Neural cell (in vitro differentiated cells): ENCODE data around the gene TRIM59. TPM values are rescaled to one million over a fixed set of nuclear protein-coding genes. Genes with fewer than 3 reads are reported as not detected.

Experiments
- H2AFZ ChIP-seq: fragments of 200-600, 300-800 bp; sonication (generic), shearing (Covaris generic); 2 replicates; pipeline ENCODE4 v1.6.0; 2014; ENCODE audit warnings: low read depth, mild to moderate bottlenecking, antibody characterized with exemption, low read length, moderate library complexity
- H3F3A ChIP-seq: fragments of 200-600 bp; shearing (Covaris generic); 2 replicates; pipeline ENCODE4 v1.6.1; 2016; ENCODE audit warnings: mild to moderate bottlenecking, moderate library complexity, mixed read lengths, antibody characterized with exemption, low read length; ENCODE audit not compliant: insufficient read depth, poor library complexity, severe bottlenecking
- H3K27ac ChIP-seq: fragments of 200-600, 300-800 bp; sonication (generic), shearing (Covaris generic); 2 replicates; pipeline ENCODE4 v1.5.1; 2014; ENCODE audit warnings: mild to moderate bottlenecking, low read length, moderate library complexity
- H3K27me3 ChIP-seq: fragments of 300-800, 200-600 bp; sonication (generic), shearing (Covaris generic); 2 replicates; pipeline ENCODE4 v1.6.0; 2014; ENCODE audit warnings: mild to moderate bottlenecking, low read depth, low read length, moderate library complexity; ENCODE audit not compliant: insufficient read depth
- H3K36me3 ChIP-seq: fragments of 300-800, 200-600 bp; sonication (generic), shearing (Covaris generic); 2 replicates; pipeline ENCODE4 v1.5.1; 2014; ENCODE audit warnings: mild to moderate bottlenecking, antibody characterized with exemption, low read length, moderate library complexity; ENCODE audit not compliant: insufficient read depth
- H3K4me2 ChIP-seq: fragments of 300-800, 200-600 bp; sonication (generic), shearing (Covaris generic); 2 replicates; pipeline ENCODE4 v1.6.0; 2014; ENCODE audit warnings: mild to moderate bottlenecking, low read length
- H3K4me3 ChIP-seq: fragments of 300-800, 200-600 bp; sonication (generic), shearing (Covaris generic); 2 replicates; pipeline ENCODE4 v1.5.1; 2014; ENCODE audit warnings: mild to moderate bottlenecking, low read length, moderate library complexity
- H3K79me2 ChIP-seq: fragments of 200-600 bp; shearing (Covaris generic); replicated peaks from 2 replicates; pipeline ENCODE4 v1.6.0; 2014; ENCODE audit warnings: mild to moderate bottlenecking, low read length, moderate library complexity; ENCODE audit not compliant: insufficient read depth
- H3K9ac ChIP-seq: fragments of 300-800, 200-600 bp; sonication (generic), shearing (Covaris generic); 2 replicates; pipeline ENCODE4 v1.6.1; 2016; ENCODE audit warnings: mild to moderate bottlenecking, low read length, mixed read lengths
- H3K9me2 ChIP-seq: fragments of 200-600 bp; shearing (Covaris generic); 2 replicates; pipeline ENCODE4 v1.6.1; 2016; ENCODE audit warnings: mild to moderate bottlenecking, low read length, mixed read lengths; ENCODE audit not compliant: insufficient read depth
- H3K9me3 ChIP-seq: fragments of 200-600, 300-800 bp; sonication (generic), shearing (Covaris generic); 2 replicates; pipeline ENCODE4 v1.6.1; 2016; ENCODE audit warnings: mild to moderate bottlenecking, mixed run types, low read length, moderate library complexity, mixed read lengths
- H4K20me1 ChIP-seq: fragments of 200-600 bp; shearing (Covaris generic); 2 replicates; pipeline ENCODE4 v1.6.1; 2016; ENCODE audit warnings: mild to moderate bottlenecking, mixed run types; ENCODE audit not compliant: insufficient read depth
- EP300 ChIP-seq: fragments of 450-650 bp; conservative IDR thresholded peaks from 2 replicates; pipeline ENCODE4 v1.6.1; 2014; ENCODE audit warnings: antibody characterized with exemption, mild to moderate bottlenecking, moderate library complexity; ENCODE audit not compliant: poor library complexity, severe bottlenecking
- EZH2 ChIP-seq: fragments of 200-600, 300-800 bp; shearing (Covaris generic), sonication (generic); IDR thresholded peaks from 2 replicates; pipeline ENCODE4 v1.6.1; 2014; ENCODE audit warnings: antibody characterized with exemption, low read length, borderline replicate concordance, mild to moderate bottlenecking; ENCODE audit not compliant: insufficient read depth, poor library complexity, severe bottlenecking
- MXI1 ChIP-seq: fragments of 450-650 bp; conservative IDR thresholded peaks from 2 replicates; pipeline ENCODE4 v1.6.1; 2014; ENCODE audit warnings: antibody characterized with exemption, mild to moderate bottlenecking; ENCODE audit not compliant: poor library complexity, severe bottlenecking
- POLR2AphosphoS5 ChIP-seq: IDR thresholded peaks from 2 replicates; pipeline ENCODE4 v1.6.1; 2012
- RAD21 ChIP-seq: fragments of 450-650 bp; conservative IDR thresholded peaks from 2 replicates; pipeline ENCODE4 v1.6.1; 2014; ENCODE audit warnings: antibody characterized with exemption, mild to moderate bottlenecking, moderate library complexity
- SMC3 ChIP-seq: fragments of 450-650 bp; conservative IDR thresholded peaks from 2 replicates; pipeline ENCODE4 v1.6.1; 2014; ENCODE audit warnings: antibody characterized with exemption, mild to moderate bottlenecking, moderate library complexity; ENCODE audit not compliant: poor library complexity
- TAF1 ChIP-seq: IDR thresholded peaks from 2 replicates; pipeline ENCODE4 v1.6.1; 2012; ENCODE audit warnings: low read depth
- polyA plus RNA-seq: library from polyadenylated mRNA; depleted of rRNA; stranded (reverse); fragments of >200 nt; gene quantifications from 2 replicates; pipeline ENCODE4 v1.2.3, GENCODE V29; 2014
- TF ChIP-seq, protein P1 (sequence below): IDR thresholded peaks from 2 replicates; pipeline ENCODE4 v1.6.1; 2012; ENCODE audit warnings: borderline replicate concordance
- TF ChIP-seq, protein P2 (sequence below): fragments of 450-650 bp; IDR thresholded peaks from 2 replicates; pipeline ENCODE4 v1.5.1; 2014; ENCODE audit warnings: antibody characterized with exemption, mild to moderate bottlenecking, moderate library complexity; ENCODE audit not compliant: poor library complexity, severe bottlenecking

Gene TRIM59
- polyA plus RNA-seq, 1 donor from 2014 or later, result 0.53 TPM

GRCh38 chr3:160446522-160447056, 3.0 kb downstream of the TRIM59 start:
- Histone ChIP-seq H3K27me3 (no peaks in the 10 kb centered on the region), H3K9ac (no peak overlapping the region), H3K79me2 (peaks cover 43% of the 10 kb centered on the region), H3K9me2 (no peaks in the 10 kb centered on the region), H4K20me1 (no peaks in the 10 kb centered on the region), H3K27ac (no peak overlapping the region), H3K4me3 (no peak overlapping the region), H2AFZ (no peak overlapping the region), H3K4me2 (no peak overlapping the region), H3K9me3 (no peaks in the 10 kb centered on the region), H3K36me3 (no peaks in the 10 kb centered on the region), H3F3A (no peaks in the 10 kb centered on the region)
- no peak for TF ChIP-seq SMC3
- no peak for TF ChIP-seq POLR2AphosphoS5
- TF ChIP-seq RAD21, result no peak
- TF ChIP-seq, protein P1, sequence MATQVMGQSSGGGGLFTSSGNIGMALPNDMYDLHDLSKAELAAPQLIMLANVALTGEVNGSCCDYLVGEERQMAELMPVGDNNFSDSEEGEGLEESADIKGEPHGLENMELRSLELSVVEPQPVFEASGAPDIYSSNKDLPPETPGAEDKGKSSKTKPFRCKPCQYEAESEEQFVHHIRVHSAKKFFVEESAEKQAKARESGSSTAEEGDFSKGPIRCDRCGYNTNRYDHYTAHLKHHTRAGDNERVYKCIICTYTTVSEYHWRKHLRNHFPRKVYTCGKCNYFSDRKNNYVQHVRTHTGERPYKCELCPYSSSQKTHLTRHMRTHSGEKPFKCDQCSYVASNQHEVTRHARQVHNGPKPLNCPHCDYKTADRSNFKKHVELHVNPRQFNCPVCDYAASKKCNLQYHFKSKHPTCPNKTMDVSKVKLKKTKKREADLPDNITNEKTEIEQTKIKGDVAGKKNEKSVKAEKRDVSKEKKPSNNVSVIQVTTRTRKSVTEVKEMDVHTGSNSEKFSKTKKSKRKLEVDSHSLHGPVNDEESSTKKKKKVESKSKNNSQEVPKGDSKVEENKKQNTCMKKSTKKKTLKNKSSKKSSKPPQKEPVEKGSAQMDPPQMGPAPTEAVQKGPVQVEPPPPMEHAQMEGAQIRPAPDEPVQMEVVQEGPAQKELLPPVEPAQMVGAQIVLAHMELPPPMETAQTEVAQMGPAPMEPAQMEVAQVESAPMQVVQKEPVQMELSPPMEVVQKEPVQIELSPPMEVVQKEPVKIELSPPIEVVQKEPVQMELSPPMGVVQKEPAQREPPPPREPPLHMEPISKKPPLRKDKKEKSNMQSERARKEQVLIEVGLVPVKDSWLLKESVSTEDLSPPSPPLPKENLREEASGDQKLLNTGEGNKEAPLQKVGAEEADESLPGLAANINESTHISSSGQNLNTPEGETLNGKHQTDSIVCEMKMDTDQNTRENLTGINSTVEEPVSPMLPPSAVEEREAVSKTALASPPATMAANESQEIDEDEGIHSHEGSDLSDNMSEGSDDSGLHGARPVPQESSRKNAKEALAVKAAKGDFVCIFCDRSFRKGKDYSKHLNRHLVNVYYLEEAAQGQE, result no peak
- no peak for TF ChIP-seq TAF1
- no peak for TF ChIP-seq EP300
- TF ChIP-seq MXI1, result no peak
- TF ChIP-seq, protein P2, sequence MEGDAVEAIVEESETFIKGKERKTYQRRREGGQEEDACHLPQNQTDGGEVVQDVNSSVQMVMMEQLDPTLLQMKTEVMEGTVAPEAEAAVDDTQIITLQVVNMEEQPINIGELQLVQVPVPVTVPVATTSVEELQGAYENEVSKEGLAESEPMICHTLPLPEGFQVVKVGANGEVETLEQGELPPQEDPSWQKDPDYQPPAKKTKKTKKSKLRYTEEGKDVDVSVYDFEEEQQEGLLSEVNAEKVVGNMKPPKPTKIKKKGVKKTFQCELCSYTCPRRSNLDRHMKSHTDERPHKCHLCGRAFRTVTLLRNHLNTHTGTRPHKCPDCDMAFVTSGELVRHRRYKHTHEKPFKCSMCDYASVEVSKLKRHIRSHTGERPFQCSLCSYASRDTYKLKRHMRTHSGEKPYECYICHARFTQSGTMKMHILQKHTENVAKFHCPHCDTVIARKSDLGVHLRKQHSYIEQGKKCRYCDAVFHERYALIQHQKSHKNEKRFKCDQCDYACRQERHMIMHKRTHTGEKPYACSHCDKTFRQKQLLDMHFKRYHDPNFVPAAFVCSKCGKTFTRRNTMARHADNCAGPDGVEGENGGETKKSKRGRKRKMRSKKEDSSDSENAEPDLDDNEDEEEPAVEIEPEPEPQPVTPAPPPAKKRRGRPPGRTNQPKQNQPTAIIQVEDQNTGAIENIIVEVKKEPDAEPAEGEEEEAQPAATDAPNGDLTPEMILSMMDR, result no peak
- no peak for TF ChIP-seq EZH2

GRCh38 chr3:160445854-160446253, 3.7 kb downstream of the TRIM59 start:
- Histone ChIP-seq H3K27me3 (no peaks in the 10 kb centered on the region), H3K9ac (no peak overlapping the region), H4K20me1 (no peaks in the 10 kb centered on the region), H3K27ac (no peak overlapping the region), H3F3A (no peaks in the 10 kb centered on the region), H3K4me3 (no peak overlapping the region), H3K36me3 (no peaks in the 10 kb centered on the region), H3K79me2 (peaks cover 43% of the 10 kb centered on the region), H3K9me2 (no peaks in the 10 kb centered on the region), H2AFZ (no peak overlapping the region), H3K9me3 (no peaks in the 10 kb centered on the region), H3K4me2 (no peak overlapping the region)
- TF ChIP-seq RAD21 (no peak), TAF1 (no peak), MXI1 (no peak), SMC3 (no peak), EZH2 (no peak), POLR2AphosphoS5 (no peak), EP300 (no peak)
- TF ChIP-seq, protein P2, result no peak
- TF ChIP-seq, protein P1, result no peak
